HEK293 (cell line): ENCODE data around the gene GALNTL6.

Experiments
- KLF16 ChIP-seq: fragments of 450-650 bp; formaldehyde crosslinking; IDR thresholded peaks from 2 replicates; pipeline ENCODE4 v1.5.1; 2017; ENCODE audit warnings: missing biosample characterization, missing genetic modification characterization
- KLF9 ChIP-seq: fragments of 450-650 bp; formaldehyde crosslinking; IDR thresholded peaks from 2 replicates; pipeline ENCODE4 v1.5.1; 2016; ENCODE audit warnings: missing biosample characterization, missing genetic modification characterization, low read depth
- ZNF24 ChIP-seq: fragments of 450-650 bp; formaldehyde crosslinking; IDR thresholded peaks from 2 replicates; pipeline ENCODE4 v1.5.1; 2016; ENCODE audit warnings: missing biosample characterization, missing genetic modification characterization
- ZNF423 ChIP-seq: fragments of 450-650 bp; formaldehyde crosslinking; IDR thresholded peaks from 2 replicates; pipeline ENCODE4 v1.5.1; 2016; ENCODE audit warnings: missing biosample characterization, missing genetic modification characterization
- ZNF585B ChIP-seq: fragments of 450-650 bp; formaldehyde crosslinking; IDR thresholded peaks from 2 replicates; pipeline ENCODE4 v1.5.1; 2016; ENCODE audit warnings: missing biosample characterization, missing genetic modification characterization
- TF ChIP-seq, protein P1 (sequence below): fragments of 450-650 bp; formaldehyde crosslinking; IDR thresholded peaks from 2 replicates; pipeline ENCODE4 v1.5.1; 2016; ENCODE audit warnings: missing biosample characterization, missing genetic modification characterization
- TF ChIP-seq, protein P2 (sequence below): fragments of 450-650 bp; formaldehyde crosslinking; IDR thresholded peaks from 2 replicates; pipeline ENCODE4 v1.5.1; 2016; ENCODE audit warnings: missing biosample characterization, missing genetic modification characterization

DNA sequence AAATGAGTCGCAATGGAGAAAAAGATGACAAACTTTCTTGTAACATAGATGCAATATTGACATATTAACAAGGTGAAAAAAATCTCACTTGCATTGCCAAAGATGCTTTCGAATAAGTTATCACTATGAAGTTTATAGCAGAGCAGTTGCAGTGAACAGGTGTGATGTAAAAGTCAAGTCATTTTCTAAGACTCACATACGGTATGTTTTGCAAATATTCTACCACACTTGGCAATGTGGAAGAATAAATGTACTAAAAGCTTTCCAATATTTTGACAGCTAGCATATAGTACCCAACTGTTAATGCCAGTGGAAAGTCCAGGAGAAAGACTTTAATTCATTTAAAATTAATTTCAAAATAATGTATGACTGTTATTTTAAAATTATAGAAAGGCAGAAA, 76.5 kb downstream of the GALNTL6 start:
- TF ChIP-seq KLF16 (no peak), ZNF423 (no peak), ZNF585B (tag by site-specific recombination) (no peak), KLF9 (tag by site-specific recombination) (no peak), ZNF24 (tag by site-specific recombination) (no peak)
- TF ChIP-seq, protein P1, sequence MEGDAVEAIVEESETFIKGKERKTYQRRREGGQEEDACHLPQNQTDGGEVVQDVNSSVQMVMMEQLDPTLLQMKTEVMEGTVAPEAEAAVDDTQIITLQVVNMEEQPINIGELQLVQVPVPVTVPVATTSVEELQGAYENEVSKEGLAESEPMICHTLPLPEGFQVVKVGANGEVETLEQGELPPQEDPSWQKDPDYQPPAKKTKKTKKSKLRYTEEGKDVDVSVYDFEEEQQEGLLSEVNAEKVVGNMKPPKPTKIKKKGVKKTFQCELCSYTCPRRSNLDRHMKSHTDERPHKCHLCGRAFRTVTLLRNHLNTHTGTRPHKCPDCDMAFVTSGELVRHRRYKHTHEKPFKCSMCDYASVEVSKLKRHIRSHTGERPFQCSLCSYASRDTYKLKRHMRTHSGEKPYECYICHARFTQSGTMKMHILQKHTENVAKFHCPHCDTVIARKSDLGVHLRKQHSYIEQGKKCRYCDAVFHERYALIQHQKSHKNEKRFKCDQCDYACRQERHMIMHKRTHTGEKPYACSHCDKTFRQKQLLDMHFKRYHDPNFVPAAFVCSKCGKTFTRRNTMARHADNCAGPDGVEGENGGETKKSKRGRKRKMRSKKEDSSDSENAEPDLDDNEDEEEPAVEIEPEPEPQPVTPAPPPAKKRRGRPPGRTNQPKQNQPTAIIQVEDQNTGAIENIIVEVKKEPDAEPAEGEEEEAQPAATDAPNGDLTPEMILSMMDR (tag by site-specific recombination) = no peak
- TF ChIP-seq, protein P2, sequence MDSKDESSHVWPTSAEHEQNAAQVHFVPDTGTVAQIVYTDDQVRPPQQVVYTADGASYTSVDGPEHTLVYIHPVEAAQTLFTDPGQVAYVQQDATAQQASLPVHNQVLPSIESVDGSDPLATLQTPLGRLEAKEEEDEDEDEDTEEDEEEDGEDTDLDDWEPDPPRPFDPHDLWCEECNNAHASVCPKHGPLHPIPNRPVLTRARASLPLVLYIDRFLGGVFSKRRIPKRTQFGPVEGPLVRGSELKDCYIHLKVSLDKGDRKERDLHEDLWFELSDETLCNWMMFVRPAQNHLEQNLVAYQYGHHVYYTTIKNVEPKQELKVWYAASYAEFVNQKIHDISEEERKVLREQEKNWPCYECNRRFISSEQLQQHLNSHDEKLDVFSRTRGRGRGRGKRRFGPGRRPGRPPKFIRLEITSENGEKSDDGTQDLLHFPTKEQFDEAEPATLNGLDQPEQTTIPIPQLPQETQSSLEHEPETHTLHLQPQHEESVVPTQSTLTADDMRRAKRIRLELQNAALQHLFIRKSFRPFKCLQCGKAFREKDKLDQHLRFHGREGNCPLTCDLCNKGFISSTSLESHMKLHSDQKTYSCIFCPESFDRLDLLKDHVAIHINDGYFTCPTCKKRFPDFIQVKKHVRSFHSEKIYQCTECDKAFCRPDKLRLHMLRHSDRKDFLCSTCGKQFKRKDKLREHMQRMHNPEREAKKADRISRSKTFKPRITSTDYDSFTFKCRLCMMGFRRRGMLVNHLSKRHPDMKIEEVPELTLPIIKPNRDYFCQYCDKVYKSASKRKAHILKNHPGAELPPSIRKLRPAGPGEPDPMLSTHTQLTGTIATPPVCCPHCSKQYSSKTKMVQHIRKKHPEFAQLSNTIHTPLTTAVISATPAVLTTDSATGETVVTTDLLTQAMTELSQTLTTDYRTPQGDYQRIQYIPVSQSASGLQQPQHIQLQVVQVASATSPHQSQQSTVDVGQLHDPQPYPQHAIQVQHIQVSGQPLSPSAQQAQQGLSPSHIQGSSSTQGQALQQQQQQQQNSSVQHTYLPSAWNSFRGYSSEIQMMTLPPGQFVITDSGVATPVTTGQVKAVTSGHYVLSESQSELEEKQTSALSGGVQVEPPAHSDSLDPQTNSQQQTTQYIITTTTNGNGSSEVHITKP (tag by site-specific recombination) = no peak
